HG02763 (cell line): ENCODE results near the gene SDK1.

ENCODE experiments used
- ATAC-seq: cut with Tn5 transposase; IDR thresholded peaks from one replicate; pipeline ENCODE4 v1.9.1; 2021; ENCODE audit warnings: mild to moderate bottlenecking, moderate library complexity; ENCODE audit not compliant: unreplicated experiment

Gene SDK1

GRCh38 chr7:4006687-4007086 lies 705.6 kb downstream of the SDK1 start:
- no peak for ATAC-seq

GRCh38 chr7:4009211-4010060 lies 708.4 kb downstream of the SDK1 start:
- no peak for ATAC-seq

- ATAC-seq, result no peak
Measured at GRCh38 chr7:4010061-4010605, 709.1 kb downstream of the SDK1 start.

GRCh38 chr7:4010923-4011656 lies 710.0 kb downstream of the SDK1 start:
- ATAC-seq, result no peak

GRCh38 chr7:4013793-4014192 lies 712.7 kb downstream of the SDK1 start:
- ATAC-seq, result no peak

GRCh38 chr7:4014346-4015050 lies 713.4 kb downstream of the SDK1 start:
- no peak for ATAC-seq

- ATAC-seq, result no peak
Measured at GRCh38 chr7:4015371-4015770, 714.3 kb downstream of the SDK1 start.

GRCh38 chr7:4015996-4016395 lies 714.9 kb downstream of the SDK1 start:
- no peak for ATAC-seq

- ATAC-seq, result no peak
Measured at GRCh38 chr7:4017081-4017480, 716.0 kb downstream of the SDK1 start.

- no peak for ATAC-seq
Measured at GRCh38 chr7:4017785-4018184, 716.7 kb downstream of the SDK1 start.

- ATAC-seq, result no peak
Measured at GRCh38 chr7:4018601-4019316, 717.7 kb downstream of the SDK1 start.

GRCh38 chr7:4020086-4020485 lies 719.0 kb downstream of the SDK1 start:
- ATAC-seq, result no peak

GRCh38 chr7:4021413-4021812 lies 720.4 kb downstream of the SDK1 start:
- no peak for ATAC-seq

GRCh38 chr7:4022265-4022664 lies 721.2 kb downstream of the SDK1 start:
- no peak for ATAC-seq

GRCh38 chr7:4023502-4023901 lies 722.5 kb downstream of the SDK1 start:
- ATAC-seq, result no peak

- no peak for ATAC-seq
Measured at GRCh38 chr7:4024133-4024532, 723.1 kb downstream of the SDK1 start.

- no peak for ATAC-seq
Measured at GRCh38 chr7:4024806-4025205, 723.8 kb downstream of the SDK1 start.

- ATAC-seq, result no peak
Measured at GRCh38 chr7:4025210-4025609, 724.2 kb downstream of the SDK1 start.

- ATAC-seq, result no peak
Measured at GRCh38 chr7:4025694-4026615, 724.9 kb downstream of the SDK1 start.
